ENCODE results near the gene ELMO1.

ELMO1 gene

GRCh38 chr7:37284285-37284684 is 164.4 kb downstream of the ELMO1 start:
- no peak overlapping the region for H3K9ac ChIP-seq (ENCODE audit: low read depth in 1 of 2, low read length in 2 of 2)
- H3K27ac ChIP-seq (ENCODE audit: low read depth in 2 of 2, low read length in 2 of 2): no peak overlapping the region
- H3K4me3 ChIP-seq (ENCODE audit: low read length in 2 of 2): no peak overlapping the region
- H3K27me3 ChIP-seq (ENCODE audit: control insufficient read depth in 2 of 2, insufficient read depth in 2 of 2, low read length in 2 of 2): no peaks in the 10 kb centered on the region
- H3K9me3 ChIP-seq (ENCODE audit: control insufficient read depth in 2 of 2, low read length in 2 of 2): no peaks in the 10 kb centered on the region
- H3K4me1 ChIP-seq (ENCODE audit: control insufficient read depth in 2 of 2, insufficient read depth in 2 of 2, low read length in 2 of 2): peaks cover 8 to 20% of the 10 kb centered on the region in 2 donors
- no peaks in the 10 kb centered on the region for H3K36me3 ChIP-seq (ENCODE audit: control insufficient read depth in 2 of 2, insufficient read depth in 2 of 2, low read length in 2 of 2)

DNA sequence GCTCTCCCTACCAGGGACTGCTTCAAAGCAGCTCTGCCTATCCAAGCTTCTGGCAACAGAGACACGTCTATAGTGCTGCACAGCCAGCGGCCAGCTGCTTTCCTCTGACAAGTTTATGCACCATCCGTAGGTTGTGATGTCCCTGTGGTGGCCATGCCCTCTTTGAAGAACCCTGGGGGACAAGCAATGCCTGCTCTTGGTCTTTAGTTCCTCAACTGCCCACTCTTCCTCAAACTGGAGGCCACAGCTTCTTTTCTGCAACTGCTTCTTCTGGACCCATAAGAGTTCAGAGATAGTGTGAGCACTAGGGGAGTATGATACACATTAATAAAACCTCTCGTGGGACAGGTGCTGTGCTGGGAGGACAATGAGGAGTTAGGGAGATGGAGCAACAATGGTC is 164.9 kb downstream of the ELMO1 start:
- no peaks in the 10 kb centered on the region for H3K36me3 ChIP-seq (ENCODE audit: control insufficient read depth in 2 of 2, insufficient read depth in 2 of 2, low read length in 2 of 2)
- no peak overlapping the region for H3K4me3 ChIP-seq (ENCODE audit: low read length in 2 of 2)
- H3K4me1 ChIP-seq (ENCODE audit: control insufficient read depth in 2 of 2, insufficient read depth in 2 of 2, low read length in 2 of 2): peaks cover 8 to 20% of the 10 kb centered on the region in 2 donors
- no peak overlapping the region for H3K9ac ChIP-seq (ENCODE audit: low read depth in 1 of 2, low read length in 2 of 2)
- no peaks in the 10 kb centered on the region for H3K9me3 ChIP-seq (ENCODE audit: control insufficient read depth in 2 of 2, low read length in 2 of 2)
- H3K27ac ChIP-seq (ENCODE audit: low read depth in 2 of 2, low read length in 2 of 2): no peak overlapping the region
- no peaks in the 10 kb centered on the region for H3K27me3 ChIP-seq (ENCODE audit: control insufficient read depth in 2 of 2, insufficient read depth in 2 of 2, low read length in 2 of 2)

- Histone ChIP-seq H3K27ac (ENCODE audit: low read depth in 2 of 2, low read length in 2 of 2) (no peak overlapping the region), H3K36me3 (ENCODE audit: control insufficient read depth in 2 of 2, insufficient read depth in 2 of 2, low read length in 2 of 2) (no peaks in the 10 kb centered on the region), H3K4me3 (ENCODE audit: low read length in 2 of 2) (no peak overlapping the region), H3K27me3 (ENCODE audit: control insufficient read depth in 2 of 2, insufficient read depth in 2 of 2, low read length in 2 of 2) (no peaks in the 10 kb centered on the region), H3K9ac (ENCODE audit: low read depth in 1 of 2, low read length in 2 of 2) (no peak overlapping the region), H3K9me3 (ENCODE audit: control insufficient read depth in 2 of 2, low read length in 2 of 2) (no peaks in the 10 kb centered on the region), H3K4me1 (ENCODE audit: control insufficient read depth in 2 of 2, insufficient read depth in 2 of 2, low read length in 2 of 2) (peaks cover 8 to 20% of the 10 kb centered on the region in 2 donors)
Observed at GRCh38 chr7:37282927-37283326, 165.7 kb downstream of the ELMO1 start.

DNA sequence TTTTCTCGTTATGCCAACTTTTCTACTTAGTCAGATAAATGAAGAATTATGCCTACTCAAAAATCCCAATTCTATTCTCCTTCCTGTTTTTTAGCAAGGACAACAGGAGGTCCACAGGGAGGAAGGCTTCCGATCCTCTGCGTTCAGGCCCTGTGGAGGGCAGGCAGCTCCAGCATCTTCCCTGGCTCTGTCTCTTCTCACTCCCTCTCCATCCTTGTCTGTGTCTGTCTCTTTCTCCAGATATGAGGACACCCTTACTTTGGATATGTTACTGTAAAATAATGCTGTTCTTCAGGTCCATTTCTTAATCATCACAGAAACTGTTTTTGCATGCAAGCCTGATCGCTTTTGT is 166.6 kb downstream of the ELMO1 start:
- no peak overlapping the region for H3K4me3 ChIP-seq (ENCODE audit: low read length in 2 of 2)
- no peaks in the 10 kb centered on the region for H3K9me3 ChIP-seq (ENCODE audit: control insufficient read depth in 2 of 2, low read length in 2 of 2)
- peaks cover 8 to 20% of the 10 kb centered on the region in 2 donors for H3K4me1 ChIP-seq (ENCODE audit: control insufficient read depth in 2 of 2, insufficient read depth in 2 of 2, low read length in 2 of 2)
- no peak overlapping the region for H3K27ac ChIP-seq (ENCODE audit: low read depth in 2 of 2, low read length in 2 of 2)
- no peaks in the 10 kb centered on the region for H3K27me3 ChIP-seq (ENCODE audit: control insufficient read depth in 2 of 2, insufficient read depth in 2 of 2, low read length in 2 of 2)
- no peak overlapping the region for H3K9ac ChIP-seq (ENCODE audit: low read depth in 1 of 2, low read length in 2 of 2)
- no peaks in the 10 kb centered on the region for H3K36me3 ChIP-seq (ENCODE audit: control insufficient read depth in 2 of 2, insufficient read depth in 2 of 2, low read length in 2 of 2)

DNA sequence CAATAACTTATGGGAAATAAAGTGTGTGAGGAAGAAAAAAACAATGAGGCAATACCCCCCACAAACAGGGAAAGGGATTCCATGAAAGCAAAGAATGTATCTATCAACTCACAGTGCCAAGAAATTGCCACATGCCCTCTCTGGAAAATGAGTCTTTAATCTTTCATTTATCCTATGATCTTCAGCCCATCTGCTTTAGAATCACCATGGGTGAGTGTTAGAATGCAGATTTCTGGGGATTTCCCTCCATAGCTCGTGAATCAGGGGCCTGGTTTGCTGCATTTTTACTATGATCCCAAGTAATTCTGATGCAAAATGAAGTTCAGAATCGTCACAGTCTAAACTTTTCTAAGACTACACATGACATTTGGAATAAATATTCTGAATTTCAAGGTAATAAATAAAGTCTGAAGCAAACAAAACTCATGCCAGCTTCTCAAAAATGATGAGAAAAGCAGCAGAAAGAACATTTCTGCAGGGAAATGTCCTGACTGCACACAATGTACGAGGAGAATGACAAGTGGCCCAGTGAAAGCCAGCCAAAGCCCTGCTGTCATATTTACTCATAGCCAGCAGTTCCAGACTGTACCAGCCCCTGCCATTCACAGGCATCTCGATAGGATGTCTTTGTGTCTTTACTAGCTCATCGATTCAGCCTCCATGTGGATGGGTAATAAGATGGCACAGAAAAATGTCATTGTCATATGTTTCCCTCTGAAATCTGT is 167.1 kb downstream of the ELMO1 start:
- Histone ChIP-seq H3K9me3 (ENCODE audit: control insufficient read depth in 2 of 2, low read length in 2 of 2) (no peaks in the 10 kb centered on the region), H3K4me3 (ENCODE audit: low read length in 2 of 2) (no peak overlapping the region), H3K36me3 (ENCODE audit: control insufficient read depth in 2 of 2, insufficient read depth in 2 of 2, low read length in 2 of 2) (no peaks in the 10 kb centered on the region), H3K27me3 (ENCODE audit: control insufficient read depth in 2 of 2, insufficient read depth in 2 of 2, low read length in 2 of 2) (no peaks in the 10 kb centered on the region), H3K27ac (ENCODE audit: low read depth in 2 of 2, low read length in 2 of 2) (no peak overlapping the region), H3K9ac (ENCODE audit: low read depth in 1 of 2, low read length in 2 of 2) (no peak overlapping the region), H3K4me1 (ENCODE audit: control insufficient read depth in 2 of 2, insufficient read depth in 2 of 2, low read length in 2 of 2) (peaks cover 8 to 19% of the 10 kb centered on the region in 2 donors)

DNA sequence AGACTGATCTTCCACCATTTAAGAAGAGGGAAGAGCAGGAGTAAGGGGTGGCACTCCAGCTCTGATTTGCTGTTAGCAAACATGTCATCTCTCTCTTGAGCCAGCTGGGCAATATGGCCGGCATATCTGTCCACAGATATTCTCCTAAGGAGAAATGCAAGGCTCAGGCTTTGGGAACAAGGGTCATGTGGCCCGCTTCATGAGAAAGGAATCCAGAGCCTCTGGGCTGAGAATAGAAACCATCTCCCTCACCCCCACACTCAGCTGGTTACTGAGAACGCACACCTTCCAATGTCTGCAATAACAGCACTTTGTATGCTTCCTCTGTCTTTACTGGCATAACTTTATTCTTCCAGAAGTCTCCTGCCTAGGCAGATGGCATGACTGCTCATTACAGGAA is 171.2 kb downstream of the ELMO1 start:
- H3K27ac ChIP-seq (ENCODE audit: low read depth in 2 of 2, low read length in 2 of 2): no peak overlapping the region
- no peak overlapping the region for H3K9ac ChIP-seq (ENCODE audit: low read depth in 1 of 2, low read length in 2 of 2)
- no peaks in the 10 kb centered on the region for H3K27me3 ChIP-seq (ENCODE audit: control insufficient read depth in 2 of 2, insufficient read depth in 2 of 2, low read length in 2 of 2)
- no peaks in the 10 kb centered on the region for H3K36me3 ChIP-seq (ENCODE audit: control insufficient read depth in 2 of 2, insufficient read depth in 2 of 2, low read length in 2 of 2)
- H3K4me1 ChIP-seq (ENCODE audit: control insufficient read depth in 2 of 2, insufficient read depth in 2 of 2, low read length in 2 of 2): no peaks in the 10 kb centered on the region
- no peaks in the 10 kb centered on the region for H3K9me3 ChIP-seq (ENCODE audit: control insufficient read depth in 2 of 2, low read length in 2 of 2)
- H3K4me3 ChIP-seq (ENCODE audit: low read length in 2 of 2): no peak overlapping the region

DNA sequence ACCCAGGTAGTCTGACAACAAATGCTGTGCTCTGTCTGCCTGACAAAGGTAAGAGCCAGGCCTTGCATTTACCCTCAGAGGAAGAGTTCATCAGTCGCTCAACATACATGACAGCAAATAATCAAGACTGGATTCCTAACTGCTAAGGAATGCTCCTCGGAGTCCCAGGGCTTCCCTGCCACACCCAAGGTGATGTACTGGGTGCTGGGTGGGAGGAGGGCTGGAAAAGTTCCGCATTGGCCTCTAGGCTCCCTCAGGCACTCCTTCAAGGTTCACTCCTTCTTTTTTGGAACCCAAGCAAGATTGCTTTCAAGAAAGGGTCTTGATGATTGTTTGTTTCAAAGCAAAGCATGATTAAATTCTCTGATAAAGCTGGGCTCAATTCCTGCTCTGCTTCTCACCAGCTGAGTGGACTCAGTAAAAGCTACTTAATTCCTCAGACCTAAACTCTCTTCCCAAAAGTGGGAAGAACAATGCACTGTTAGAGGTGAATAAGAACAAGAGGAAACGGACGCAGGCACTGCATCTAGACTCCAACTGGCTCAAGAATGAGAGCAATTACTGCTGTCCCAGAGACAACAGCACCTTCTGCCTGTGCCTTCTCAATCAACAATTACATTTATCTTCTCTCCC is 173.5 kb downstream of the ELMO1 start:
- no peak overlapping the region for H3K27ac ChIP-seq (ENCODE audit: low read depth in 2 of 2, low read length in 2 of 2)
- H3K9ac ChIP-seq (ENCODE audit: low read depth in 1 of 2, low read length in 2 of 2): no peak overlapping the region
- H3K36me3 ChIP-seq (ENCODE audit: control insufficient read depth in 2 of 2, insufficient read depth in 2 of 2, low read length in 2 of 2): no peaks in the 10 kb centered on the region
- no peaks in the 10 kb centered on the region for H3K9me3 ChIP-seq (ENCODE audit: control insufficient read depth in 2 of 2, low read length in 2 of 2)
- H3K4me1 ChIP-seq (ENCODE audit: control insufficient read depth in 2 of 2, insufficient read depth in 2 of 2, low read length in 2 of 2): no peaks in the 10 kb centered on the region
- H3K4me3 ChIP-seq (ENCODE audit: low read length in 2 of 2): no peak overlapping the region
- H3K27me3 ChIP-seq (ENCODE audit: control insufficient read depth in 2 of 2, insufficient read depth in 2 of 2, low read length in 2 of 2): no peaks in the 10 kb centered on the region

DNA sequence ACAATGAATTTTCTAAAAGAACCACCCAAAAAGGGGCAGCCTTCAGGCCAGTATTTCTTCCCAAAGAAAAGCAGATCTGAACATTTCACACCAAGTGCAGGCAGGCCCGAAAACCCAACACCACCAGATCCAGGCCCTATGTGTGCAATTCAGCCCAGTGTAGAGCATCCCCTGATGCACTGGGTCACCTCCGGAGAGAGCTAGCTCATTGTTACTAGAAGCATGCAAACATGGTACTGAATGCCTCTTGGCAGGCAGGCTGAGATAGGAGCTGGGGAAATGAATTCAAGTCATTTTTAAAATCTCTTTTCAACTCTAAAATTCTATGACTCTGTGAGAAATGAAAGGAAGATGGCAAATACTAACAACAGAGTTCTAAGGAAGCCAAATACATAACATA is 174.8 kb downstream of the ELMO1 start:
- no peaks in the 10 kb centered on the region for H3K27me3 ChIP-seq (ENCODE audit: control insufficient read depth in 2 of 2, insufficient read depth in 2 of 2, low read length in 2 of 2)
- no peaks in the 10 kb centered on the region for H3K4me1 ChIP-seq (ENCODE audit: control insufficient read depth in 2 of 2, insufficient read depth in 2 of 2, low read length in 2 of 2)
- H3K9me3 ChIP-seq (ENCODE audit: control insufficient read depth in 2 of 2, low read length in 2 of 2): no peaks in the 10 kb centered on the region
- H3K27ac ChIP-seq (ENCODE audit: low read depth in 2 of 2, low read length in 2 of 2): no peak overlapping the region
- H3K36me3 ChIP-seq (ENCODE audit: control insufficient read depth in 2 of 2, insufficient read depth in 2 of 2, low read length in 2 of 2): no peaks in the 10 kb centered on the region
- no peak overlapping the region for H3K9ac ChIP-seq (ENCODE audit: low read depth in 1 of 2, low read length in 2 of 2)
- no peak overlapping the region for H3K4me3 ChIP-seq (ENCODE audit: low read length in 2 of 2)

DNA sequence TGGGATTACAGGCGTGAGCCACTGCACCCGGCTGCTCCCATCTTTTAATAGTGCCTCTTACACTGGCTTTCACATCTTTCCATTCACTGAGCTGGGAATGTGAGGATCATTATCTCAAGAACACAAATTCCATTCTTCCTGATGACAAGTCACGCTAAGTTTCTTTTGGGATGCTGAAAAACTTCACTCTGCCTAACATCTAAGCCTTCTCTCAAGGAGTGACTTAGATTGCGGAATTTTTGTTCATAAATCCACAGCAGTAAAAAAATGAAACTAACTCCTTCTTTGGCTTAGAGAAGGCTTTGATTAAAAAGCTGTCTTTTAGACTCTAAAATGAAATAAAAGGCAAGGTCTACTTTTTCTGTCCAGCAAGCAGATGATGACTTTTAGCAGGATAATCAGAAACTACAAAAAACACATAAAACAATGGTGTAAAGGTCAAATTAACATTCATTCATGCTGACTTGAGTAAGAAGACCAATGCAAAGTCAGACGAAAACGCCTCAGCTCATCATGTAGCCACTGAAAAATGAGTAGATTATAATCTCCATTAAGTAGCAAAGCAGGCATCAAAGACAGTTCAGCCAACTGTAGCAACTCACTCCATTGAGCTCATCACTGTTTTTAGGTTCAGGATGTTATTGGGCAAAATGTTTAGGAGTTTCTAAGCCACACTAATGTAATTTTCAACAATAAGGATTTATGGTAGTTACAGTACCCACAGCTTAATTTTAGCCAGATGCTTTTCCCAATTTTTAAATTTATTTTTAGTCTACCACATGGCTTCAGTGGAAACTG is 178.8 kb downstream of the ELMO1 start:
- no peaks in the 10 kb centered on the region for H3K36me3 ChIP-seq (ENCODE audit: control insufficient read depth in 2 of 2, insufficient read depth in 2 of 2, low read length in 2 of 2)
- no peak overlapping the region for H3K9ac ChIP-seq (ENCODE audit: low read depth in 1 of 2, low read length in 2 of 2)
- H3K9me3 ChIP-seq (ENCODE audit: control insufficient read depth in 2 of 2, low read length in 2 of 2): no peaks in the 10 kb centered on the region
- H3K27me3 ChIP-seq (ENCODE audit: control insufficient read depth in 2 of 2, insufficient read depth in 2 of 2, low read length in 2 of 2): no peaks in the 10 kb centered on the region
- H3K27ac ChIP-seq (ENCODE audit: low read depth in 2 of 2, low read length in 2 of 2): no peak overlapping the region
- H3K4me1 ChIP-seq (ENCODE audit: control insufficient read depth in 2 of 2, insufficient read depth in 2 of 2, low read length in 2 of 2): no peaks in the 10 kb centered on the region
- no peak overlapping the region for H3K4me3 ChIP-seq (ENCODE audit: low read length in 2 of 2)

- Histone ChIP-seq H3K4me3 (ENCODE audit: low read length in 2 of 2) (no peak overlapping the region), H3K27me3 (ENCODE audit: control insufficient read depth in 2 of 2, insufficient read depth in 2 of 2, low read length in 2 of 2) (no peaks in the 10 kb centered on the region), H3K9ac (ENCODE audit: low read depth in 1 of 2, low read length in 2 of 2) (no peak overlapping the region), H3K36me3 (ENCODE audit: control insufficient read depth in 2 of 2, insufficient read depth in 2 of 2, low read length in 2 of 2) (no peaks in the 10 kb centered on the region), H3K4me1 (ENCODE audit: control insufficient read depth in 2 of 2, insufficient read depth in 2 of 2, low read length in 2 of 2) (no peaks in the 10 kb centered on the region), H3K27ac (ENCODE audit: low read depth in 2 of 2, low read length in 2 of 2) (no peak overlapping the region), H3K9me3 (ENCODE audit: control insufficient read depth in 2 of 2, low read length in 2 of 2) (no peaks in the 10 kb centered on the region)
Observed at GRCh38 chr7:37267251-37267650, 181.4 kb downstream of the ELMO1 start.

Measured in mucosa of rectum (tissue), 2 donors.